ENCODE data around the gene ZCCHC7.

DNA sequence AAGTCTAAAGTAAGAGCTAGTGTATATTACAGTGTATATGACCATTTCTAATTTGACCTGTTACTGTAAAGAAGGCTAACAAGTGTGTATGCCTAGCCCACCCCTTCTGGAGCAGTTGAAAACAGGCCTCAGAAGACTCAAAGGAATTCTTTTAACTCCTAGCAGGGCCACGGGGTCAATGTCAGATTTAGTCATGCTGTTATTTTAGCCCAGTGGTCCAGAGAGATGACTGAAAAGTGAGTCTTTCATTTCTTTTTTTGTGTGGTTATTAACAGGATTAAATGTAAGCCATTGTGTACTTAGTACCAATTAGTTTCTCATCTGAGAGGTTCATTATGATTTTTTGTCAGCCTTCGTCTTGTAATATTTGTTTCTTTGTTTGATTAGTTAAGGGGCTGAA, 24.4 kb downstream of the ZCCHC7 start:
- no peak for TF ChIP-seq POLR2A (IDR thresholded peaks at IDR 0.05)
- TF ChIP-seq, protein P1, sequence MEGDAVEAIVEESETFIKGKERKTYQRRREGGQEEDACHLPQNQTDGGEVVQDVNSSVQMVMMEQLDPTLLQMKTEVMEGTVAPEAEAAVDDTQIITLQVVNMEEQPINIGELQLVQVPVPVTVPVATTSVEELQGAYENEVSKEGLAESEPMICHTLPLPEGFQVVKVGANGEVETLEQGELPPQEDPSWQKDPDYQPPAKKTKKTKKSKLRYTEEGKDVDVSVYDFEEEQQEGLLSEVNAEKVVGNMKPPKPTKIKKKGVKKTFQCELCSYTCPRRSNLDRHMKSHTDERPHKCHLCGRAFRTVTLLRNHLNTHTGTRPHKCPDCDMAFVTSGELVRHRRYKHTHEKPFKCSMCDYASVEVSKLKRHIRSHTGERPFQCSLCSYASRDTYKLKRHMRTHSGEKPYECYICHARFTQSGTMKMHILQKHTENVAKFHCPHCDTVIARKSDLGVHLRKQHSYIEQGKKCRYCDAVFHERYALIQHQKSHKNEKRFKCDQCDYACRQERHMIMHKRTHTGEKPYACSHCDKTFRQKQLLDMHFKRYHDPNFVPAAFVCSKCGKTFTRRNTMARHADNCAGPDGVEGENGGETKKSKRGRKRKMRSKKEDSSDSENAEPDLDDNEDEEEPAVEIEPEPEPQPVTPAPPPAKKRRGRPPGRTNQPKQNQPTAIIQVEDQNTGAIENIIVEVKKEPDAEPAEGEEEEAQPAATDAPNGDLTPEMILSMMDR (IDR thresholded peaks at IDR 0.05): no peak

All from thyroid gland (tissue), 4 donors.